ENCODE results near the gene NUAK2. TPM values are rescaled to one million over a fixed set of nuclear protein-coding genes. Genes with fewer than 3 reads are reported as not detected.

NUAK2 gene
- polyA plus RNA-seq, 1 donor, result 0.71 TPM

DNA sequence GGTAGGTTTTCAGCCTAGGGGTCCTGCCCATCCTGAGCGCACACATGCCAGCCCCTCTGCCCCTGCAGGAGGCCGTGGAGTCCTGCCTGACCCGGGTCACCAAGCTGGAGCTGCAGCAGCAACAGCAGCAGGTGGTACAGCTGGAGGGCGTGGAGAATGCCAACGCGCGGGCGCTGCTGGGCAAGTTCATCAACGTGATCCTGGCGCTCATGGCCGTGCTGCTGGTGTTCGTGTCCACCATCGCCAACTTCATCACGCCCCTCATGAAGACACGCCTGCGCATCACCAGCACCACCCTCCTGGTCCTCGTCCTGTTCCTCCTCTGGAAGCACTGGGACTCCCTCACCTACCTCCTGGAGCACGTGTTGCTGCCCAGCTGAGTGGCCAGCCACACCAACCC lies 49.8 kb downstream of the NUAK2 start:
- DNase-seq, result no peak

DNA sequence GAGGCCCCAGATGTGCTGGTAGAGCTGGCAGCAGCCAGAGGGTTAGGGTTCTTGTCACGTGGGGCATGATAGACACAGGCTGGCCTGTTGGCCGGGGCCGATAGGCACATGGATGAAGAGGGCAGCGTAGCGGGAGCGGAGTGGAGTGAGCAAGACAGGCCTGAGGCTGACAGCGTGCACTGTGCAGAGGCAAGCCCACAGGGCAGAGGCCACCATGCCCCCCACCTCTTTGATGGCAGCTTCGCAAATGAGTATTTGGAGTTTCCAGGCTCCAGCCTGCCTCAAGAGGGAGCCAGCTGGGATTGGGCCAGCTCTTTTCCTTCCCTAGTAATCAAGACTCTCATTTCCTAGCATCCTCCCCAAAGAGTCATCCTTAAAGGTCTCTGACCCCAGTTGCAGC lies 50.3 kb downstream of the NUAK2 start:
- no peak for DNase-seq

DNA sequence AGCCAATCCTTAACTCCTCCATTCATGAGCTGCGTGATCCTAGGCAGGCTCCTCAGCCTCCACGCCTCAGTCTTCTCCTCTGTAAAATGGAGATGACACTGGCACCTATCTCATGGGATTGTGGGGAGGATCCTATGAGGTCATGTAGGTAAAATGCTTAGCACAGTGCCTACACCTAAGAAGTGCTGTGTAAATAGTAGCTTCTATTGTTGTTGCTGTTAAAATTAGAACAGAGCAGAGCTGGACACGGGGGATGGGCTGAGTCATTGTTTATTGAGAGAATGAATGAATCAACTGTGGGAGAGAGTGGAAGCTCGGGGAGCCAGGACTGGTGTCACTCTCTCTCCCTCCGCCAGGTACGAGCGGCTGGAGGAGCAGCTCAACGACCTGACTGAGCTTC lies 50.8 kb downstream of the NUAK2 start:
- DNase-seq, result no peak

DNA sequence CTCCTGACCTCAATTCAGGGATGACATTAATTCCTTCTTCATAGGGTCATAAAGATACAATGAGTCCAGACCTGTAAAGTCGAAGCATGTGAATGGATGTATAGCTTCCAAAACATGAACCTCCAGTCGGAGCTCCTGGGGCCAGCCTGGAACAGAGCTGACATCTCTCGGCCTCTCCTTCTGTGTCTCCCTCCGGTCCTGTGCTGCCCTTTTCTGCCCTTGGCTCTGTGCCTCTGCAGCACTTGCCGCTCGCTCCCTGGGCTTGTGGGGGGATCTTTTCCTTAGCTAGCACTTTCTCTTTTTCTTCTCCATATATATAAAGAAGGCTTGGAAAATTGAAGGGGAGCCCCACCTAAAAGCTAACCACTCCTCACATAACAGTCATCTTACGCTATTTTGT lies 51.3 kb downstream of the NUAK2 start:
- DNase-seq, result no peak

DNA sequence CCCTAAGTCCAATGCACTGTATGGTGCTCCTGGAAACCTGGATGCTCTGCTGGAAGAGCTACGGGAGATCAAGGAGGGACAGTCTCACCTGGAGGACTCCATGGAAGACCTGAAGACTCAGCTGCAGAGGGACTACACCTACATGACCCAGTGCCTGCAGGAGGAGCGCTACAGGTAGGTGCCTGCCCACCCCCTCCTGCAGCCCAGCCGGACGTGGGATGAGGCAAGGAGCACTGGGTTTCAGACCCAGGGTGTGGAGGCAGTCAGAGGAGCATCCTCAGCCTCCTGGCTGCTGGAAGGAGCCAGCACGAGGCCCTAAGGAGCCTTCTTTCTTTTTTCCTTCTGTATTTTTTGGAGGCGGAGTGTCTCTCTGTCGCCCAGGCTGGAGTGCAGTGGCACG lies 51.8 kb downstream of the NUAK2 start:
- no peak for DNase-seq

DNA sequence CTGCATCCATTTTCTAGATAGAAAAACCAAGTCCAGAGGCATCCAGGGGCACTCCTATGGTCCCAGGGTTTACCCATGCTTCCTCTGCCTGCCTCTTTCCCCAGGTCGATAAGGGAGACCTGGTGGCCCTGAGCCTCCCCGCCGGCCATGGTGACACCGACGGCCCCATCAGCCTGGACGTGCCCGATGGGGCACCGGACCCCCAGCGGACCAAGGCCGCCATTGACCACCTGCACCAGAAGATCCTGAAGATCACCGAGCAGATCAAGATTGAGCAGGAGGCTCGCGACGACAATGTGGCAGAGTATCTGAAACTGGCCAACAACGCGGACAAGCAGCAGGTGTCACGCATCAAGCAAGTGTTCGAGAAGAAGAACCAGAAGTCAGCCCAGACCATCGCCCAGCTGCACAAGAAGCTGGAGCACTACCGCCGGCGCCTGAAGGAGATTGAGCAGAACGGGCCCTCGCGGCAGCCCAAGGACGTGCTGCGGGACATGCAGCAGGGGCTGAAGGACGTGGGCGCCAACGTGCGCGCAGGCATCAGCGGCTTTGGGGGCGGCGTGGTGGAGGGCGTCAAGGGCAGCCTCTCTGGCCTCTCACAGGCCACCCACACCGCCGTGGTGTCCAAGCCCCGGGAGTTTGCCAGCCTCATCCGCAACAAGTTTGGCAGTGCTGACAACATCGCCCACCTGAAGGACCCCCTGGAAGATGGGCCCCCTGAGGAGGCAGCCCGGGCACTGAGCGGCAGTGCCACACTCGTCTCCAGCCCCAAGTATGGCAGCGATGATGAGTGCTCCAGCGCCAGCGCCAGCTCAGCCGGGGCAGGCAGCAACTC lies 52.5 kb downstream of the NUAK2 start:
- DNase-seq, result no peak

DNA sequence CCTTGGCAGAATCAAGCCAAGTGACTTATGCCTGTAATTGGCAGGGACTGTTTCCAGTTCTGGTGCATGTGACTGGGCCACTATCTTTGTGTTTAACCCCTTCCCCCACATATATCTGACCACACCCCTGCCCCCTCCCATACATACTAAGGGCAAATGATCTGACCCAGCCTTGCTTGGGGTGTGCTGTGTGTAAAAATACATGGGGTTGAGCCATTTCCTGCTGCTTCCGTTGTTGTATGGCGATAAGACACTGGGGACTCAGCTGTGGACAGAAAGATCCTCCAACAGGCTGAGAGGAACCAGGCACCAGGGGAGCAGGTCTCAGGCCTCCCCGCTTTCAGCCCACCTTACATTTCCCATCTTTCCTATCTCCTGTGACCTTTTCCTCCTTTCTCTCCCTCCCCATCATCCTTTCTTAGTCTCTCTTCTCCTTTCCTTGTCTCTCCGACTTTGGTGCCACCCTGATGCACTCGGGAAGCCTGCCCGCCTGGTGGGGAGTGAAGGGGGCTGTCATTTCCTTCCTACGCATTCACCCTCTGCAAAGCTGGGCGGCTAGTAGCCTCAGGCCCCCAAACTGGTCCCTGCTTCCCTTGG lies 54.1 kb downstream of the NUAK2 start:
- no peak for DNase-seq

DNA sequence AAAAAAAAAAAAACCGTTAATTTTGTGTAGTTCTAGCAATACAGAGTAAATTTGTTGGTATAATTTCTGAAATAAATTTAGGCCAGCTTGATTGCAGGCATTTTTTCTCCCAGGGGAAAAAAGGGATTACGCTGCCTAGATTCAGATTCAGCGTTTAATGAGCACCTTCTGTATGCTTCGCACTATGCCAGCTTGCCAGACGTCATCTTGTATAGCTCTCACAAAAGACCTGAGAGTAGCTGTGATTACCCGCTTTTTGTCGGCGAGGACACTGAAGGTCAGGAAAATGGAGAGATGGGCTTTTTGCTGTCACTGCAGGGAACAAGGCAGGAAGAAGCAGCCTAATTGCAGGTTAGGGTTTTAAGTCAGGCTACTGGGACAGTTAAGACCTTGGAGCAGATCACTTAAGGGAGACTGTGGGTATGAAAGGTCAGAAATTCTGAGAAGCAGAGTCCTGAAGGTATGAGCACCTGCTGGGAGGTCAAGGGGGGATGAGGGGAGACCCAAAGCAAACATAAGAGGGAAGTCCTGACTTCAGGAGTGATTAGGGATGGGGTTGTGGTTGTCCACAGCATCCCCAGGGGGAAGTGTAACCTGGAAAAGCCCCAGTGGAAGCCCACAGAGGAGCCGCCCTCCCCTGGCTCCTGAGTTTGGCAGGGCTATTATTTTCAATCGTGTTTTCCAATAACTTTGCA lies 54.8 kb downstream of the NUAK2 start:
- DNase-seq, result no peak

DNA sequence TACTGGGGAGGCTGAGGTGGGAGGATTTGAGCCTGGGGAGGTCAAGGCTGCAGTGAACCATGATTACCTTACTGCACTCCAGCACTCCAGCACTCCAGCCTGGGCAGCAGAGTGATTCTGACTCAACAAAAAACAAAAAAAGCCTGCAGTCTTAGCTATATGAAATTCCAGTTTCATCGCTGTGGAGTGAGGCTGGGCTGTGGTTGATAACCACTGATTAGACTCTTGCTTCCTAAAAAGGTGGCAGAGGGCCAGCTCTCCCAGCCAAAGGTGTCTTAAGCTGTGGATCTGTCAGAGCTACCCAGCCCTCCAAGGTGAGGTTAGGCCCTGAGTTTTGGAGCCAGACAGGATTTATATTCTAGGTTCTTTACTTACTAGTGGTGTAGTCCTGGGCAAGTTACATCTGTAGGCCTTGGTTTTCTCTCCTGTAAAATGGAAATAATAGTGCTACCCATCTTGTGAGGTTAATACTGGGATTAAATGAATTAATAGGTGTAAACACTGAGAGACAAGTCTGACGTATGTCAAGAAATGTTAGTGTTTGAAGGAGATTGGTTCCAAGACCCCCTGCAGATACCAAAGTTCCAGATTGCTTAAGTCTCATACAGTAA lies 57.9 kb downstream of the NUAK2 start:
- DNase-seq, result no peak

DNA sequence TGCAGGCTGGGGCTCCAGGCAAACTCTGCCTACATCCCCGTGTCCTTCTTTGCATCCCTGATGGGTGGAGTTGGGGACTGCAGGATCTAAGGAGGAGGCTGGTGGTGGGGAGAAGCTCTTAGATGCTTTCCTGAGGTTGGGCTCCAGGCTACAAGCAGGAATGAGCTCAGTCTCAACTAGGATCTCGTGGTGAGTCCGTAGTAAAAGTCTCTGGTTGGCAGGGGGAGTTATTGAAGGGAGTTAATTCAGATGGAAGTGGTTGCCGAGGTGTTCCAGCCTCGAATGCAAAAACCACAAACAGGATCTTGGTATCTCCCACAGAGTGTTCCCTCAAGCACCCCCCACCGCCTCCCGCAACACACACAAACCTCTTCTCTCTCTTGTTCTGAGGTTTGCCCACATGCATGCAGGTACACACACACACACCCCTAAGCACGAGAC lies 58.8 kb downstream of the NUAK2 start:
- DNase-seq, result no peak

DNA sequence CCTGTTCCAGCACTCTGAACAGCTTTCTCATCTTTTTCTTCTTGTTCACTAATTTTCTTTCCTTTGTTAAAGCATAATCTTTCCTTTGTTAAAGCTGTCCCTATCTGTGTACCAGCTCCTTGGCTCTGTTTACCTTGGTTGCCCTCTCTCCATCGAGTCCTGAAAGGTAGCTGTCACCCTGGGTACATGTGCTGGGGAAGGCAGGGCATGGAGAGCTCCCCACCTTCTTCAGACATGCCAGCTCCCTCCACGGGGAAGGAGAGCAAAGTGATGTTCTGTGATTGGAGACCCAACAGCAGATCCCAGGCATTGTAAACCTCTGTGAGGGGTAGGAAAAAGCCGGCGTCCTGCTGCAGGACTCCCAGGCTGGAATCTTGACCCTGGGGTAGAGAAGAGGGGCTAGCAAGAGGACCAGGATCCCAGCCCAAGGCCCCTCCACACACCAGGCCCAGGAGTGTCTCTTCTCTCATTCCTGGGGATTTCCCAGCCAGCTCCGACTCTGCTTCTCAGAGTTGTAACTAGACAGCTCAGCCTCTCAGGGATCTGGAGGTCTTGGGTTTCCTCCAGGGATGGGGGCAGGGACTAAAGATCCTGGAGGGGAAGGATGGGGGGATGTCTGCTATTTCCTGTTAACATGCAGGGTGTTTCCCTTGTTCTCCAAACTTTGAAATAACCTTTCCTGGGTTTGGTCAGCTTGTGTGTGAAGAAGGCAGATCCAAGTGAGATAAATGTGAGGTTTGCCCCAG lies 59.4 kb downstream of the NUAK2 start:
- DNase-seq, result no peak

DNA sequence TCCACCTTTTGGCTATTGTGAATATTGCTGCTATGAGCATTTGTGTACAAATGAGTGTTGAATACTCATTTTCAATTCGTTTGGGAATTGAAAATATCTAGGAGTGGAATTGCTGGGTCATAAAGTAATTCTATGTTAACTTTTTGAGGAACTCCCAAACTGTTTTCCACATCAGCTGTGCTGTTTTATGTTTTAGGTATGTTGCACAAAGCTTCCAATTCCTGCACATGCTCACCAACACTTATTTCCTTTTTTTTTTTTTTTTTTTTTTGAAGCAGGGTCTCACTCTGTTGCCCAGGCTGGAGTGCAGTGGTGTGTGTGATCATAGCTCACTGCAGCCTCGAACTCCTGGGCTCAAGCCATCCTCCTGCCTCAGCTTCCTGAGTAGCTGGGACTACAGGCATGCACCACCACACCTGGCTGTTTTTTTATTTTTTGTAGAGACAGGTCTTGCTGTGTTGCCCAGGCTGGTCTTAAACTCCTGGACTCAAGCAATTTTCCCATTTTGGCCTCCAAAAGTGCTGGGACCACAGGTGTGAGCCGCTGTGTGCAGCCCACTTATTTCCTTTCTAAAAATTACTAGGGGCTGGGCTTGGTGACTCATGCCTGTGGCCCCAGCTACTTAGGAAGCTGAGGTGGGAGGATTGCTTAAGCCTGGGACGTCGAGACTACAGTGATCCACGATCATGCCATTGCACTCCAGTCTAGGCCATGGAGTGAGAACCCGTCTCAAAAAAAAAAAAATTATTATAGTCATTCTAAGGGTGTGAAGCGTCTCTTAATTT lies 60.4 kb downstream of the NUAK2 start:
- no peak for DNase-seq

DNA sequence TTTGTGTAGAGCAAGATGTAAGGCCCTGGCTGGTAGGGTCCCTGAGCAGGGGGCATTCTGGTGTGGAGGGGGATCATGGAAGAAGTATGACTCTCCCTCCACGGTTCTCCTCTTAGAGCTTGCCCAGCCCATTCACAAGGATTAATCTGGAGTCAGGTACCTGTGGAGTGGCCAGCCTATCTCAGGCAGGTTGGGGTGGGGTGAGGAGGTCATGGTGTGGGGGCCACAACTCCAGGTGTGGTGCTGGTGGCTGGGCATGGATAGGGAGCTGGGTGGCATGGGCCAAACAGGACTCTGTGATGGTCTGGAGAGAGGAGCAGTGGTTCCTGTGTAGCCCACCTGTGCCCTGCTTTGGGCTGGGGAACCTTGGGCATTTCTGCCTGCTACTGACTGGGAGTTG lies 61.5 kb downstream of the NUAK2 start:
- no peak for DNase-seq

DNA sequence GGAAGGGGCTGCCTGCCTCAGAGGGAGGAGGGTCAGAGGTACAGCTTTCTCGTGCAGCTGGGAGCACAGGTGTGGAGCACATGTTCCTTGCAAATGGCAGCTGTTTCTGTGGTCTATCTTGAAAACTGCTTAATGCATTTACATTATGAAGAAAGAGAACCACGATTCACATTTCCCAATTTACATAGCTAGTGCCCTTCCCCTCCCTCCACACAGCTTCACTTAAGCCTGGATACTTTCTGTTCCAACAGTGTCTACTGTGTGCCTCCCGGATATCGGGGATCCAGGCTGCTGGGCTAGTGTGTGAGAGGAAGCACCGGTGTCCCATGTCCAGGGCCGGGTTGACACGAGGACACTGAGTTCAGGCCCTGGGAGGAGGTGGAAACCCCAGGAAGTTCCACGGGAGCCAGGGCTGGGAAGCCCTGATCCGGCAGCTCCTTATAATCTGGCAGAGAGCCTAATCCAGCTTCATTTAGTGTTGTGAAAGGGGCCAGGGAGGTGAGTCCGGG lies 62.2 kb downstream of the NUAK2 start:
- DNase-seq, result no peak

DNA sequence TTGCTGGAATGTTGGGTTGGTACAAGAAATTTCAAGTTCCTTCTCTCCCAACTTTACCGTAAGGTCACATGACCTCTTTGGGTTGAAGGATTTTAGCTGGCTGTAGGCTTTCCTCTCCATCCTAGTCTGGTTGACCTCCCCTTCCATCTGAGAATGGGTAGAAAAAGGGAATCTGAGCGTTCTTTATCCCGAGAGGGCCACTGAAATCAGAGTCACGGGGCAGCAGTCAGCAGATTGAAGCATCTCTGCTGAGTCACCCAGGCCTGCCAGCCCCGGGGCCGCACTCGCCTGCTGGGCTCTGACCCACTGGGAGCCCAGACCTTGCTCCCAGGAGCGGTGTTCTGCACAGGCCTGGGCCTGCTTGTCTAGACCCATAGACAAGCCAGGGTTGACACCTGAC lies 62.8 kb downstream of the NUAK2 start:
- DNase-seq, result no peak

DNA sequence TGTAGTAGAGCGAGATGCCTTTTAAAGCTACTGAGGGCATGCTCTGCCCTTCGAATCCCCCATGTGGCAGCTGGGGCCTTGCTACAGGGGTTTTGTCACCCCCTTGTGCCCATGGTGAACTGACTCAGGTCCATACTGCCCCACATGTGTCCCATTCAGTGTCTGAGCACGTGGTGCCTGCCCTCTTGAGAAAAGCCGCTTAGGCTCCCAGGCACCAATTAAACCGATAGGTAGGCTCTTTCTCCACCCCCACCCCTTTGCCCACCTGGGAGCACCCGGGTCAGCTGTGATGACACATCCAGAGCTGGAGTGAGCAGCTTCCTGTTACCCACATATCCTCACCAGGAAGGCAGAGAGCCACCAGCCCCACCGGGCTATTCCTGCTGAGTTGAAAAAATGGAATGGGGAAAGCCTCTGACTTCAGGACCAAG lies 63.3 kb downstream of the NUAK2 start:
- DNase-seq, result no peak

DNA sequence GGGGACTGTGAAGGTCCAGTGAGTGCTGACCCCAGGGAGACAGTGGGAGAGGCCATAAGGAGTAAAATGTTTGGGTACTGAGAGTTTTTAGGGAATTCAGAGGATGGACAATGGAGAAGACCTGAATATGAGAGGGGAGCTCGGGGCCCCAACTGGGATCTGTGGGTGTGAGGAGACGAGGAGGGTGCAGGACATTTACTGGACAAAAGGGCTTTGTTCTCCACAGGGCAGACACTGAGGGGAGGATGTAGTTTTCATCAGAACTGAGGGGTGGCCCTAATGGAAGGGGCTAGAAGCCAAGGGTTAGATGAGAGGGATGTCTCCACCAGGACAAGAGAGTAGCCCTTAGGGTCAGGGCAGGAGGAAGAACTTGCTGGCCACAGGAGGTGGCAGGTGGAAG lies 63.8 kb downstream of the NUAK2 start:
- DNase-seq, result no peak

DNA sequence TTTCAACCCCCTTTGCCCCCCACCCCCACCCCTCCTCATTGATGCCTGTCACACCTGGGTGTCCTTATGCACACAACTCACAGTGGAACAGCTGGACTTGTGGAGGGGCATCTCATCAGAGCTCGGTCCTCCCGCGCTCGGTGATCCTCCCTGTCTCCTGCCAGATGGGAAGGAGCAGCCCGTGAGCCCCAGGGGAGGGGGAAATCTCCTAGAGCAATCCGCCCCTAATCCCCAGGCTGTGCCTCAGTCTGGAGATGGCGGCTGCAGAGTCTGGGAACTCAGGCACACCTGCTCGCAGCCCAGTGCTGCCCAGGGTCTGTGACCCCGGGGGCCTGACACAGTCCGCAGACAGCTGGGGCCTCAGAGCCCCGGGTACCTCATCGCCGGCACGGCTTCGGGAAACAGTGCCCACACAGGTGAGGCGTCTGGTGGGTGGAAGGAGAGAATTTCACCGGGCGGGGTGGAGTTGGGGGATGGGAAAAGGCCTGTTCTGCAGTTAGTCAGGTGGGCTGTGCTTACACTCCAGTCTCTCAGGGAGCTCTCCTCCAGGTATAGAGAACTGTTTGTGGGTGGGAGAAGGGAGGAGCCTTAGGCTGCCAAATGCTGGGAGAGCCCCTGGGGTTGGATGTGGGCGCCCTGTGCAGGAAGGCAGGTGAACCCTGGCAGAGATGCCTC lies 64.5 kb downstream of the NUAK2 start:
- no peak for DNase-seq

DNA sequence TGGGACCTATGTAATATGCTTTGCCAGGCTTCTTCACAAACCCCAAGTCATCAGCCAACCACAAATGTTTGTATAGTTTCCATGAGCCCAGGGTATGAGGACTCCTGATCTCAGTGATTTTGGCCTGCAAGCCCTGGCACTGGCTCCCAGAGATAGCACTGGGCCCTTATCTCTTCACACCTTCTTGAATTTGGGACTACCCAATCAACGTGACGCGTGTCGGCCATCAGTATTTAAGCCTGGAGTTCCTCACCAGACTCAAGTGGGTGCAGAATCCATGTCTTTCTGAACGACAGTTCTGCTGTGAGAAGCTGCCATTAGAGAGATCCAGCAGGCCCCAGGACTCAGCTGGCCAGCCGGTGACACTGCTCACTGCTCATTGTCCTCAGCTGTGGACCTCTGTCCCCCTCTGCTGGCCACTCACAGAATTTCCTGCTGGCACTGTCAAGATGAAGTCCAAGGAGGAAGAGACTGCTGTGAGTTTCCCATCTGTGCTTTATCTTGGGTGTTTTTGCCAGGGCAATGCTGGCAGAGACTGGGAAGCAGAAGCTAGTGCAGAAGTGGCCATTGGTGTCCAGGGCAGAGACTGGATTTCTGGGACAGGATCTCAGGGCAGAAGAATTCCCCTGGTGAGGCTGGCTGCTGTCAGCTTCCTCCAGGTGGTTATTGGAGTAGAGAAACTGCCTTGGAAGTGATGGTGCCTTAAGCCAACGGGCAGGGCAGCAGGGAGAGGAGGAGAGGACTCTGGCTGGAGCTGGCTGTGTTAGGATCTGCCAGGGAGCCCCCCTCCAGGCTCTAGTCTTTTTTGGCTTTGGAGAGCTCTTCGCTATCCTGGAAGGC lies 65.4 kb downstream of the NUAK2 start:
- peak; percentile 92 for DNase-seq

Data from hindlimb muscle (tissue), 1 donor.